Stimulated activated CD4-positive, alpha-beta T cell treated with anti-CD3 and anti-CD28 coated beads, Interleukin-12 subunit alpha, Interleukin-12 subunit beta, amount 100 ng/mL, for 24 hours (primary cell): ENCODE measurements around the gene PRSS56.

Experiments
- DNase-seq, 2 experiments: peaks; one replicate each; pipeline ENCODE4 v3.0.0-alpha.2; 2020; ENCODE audit warnings: low read depth in 2 of 2

PRSS56 gene

DNA sequence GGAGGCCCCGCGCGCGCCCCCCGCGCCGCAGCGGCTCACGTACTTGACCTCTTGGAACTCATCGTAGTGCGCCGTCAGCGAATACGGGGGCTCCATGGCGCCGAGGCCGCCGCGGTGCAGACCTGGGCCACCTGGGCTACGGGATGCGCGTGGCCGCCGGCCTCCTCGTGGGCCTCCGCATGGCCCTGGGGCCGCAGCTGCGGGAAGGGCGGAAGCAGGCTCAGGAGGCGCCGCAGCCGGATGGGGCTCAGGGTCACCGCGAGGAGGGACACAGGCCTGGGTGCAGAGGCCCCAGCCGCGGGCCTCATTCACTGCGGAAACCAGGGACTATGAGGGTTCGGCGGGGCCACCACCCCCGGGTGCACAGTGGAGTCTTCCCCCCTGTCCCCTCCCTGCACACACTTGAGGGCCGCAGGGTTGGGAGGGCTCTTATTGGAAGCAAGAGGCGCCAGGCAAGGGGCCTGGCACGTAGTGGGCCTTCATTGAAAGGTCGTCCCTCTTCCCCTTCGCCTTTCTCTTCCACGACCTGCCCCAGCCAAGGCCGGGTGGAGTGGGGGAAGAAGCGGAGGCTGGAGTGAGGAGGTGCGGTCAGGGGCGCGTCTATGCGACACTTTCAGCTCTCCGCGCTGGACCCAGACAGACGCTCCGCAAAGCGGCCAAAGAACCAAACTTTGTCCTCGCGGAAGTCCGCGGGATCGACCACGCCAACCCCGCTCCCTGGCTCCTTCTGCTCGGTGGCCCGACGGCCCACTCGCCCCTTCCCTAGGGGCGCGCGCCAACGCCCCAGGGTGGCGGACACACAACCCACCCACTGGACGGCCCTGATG lies 33.4 kb upstream of the PRSS56 start:
- DNase-seq, result no peak

DNA sequence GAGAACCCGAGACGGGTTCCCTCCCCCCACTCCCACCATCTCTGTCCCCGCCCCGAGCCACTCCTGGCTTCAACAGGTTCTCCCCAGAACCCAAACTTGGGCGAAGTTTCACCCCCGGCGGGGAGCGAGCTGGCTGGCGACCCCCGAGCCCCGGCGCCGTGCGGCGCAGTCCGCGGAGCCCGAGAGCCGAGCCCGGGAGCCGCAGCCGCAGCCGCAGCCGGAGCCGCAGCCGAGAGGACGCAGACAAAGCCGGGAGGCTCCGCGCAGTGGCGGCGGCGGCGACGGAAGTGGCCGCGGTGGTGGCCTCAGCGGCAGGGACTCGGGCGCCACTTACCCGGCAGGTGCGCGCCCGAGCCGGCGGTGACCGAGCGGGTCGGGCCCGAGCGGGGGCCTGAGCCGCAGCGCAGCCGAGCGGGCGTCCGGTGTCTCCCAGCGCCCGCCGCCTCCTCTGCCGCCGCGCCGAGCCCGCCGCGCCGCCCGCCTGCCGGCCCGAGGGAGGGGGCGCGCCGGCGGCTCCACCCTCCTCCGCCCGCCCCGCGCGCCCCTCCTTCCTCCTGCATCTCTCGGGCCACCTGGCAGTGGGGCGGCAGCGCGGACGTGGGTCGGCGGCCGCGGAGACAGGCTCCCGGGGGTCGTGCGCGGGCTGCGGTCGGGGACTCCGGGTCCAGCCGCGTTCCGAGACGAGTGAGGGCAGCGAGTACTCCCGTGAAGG lies 32.6 kb upstream of the PRSS56 start, which contains the start of gene ECEL1:
Gene ECEL1 (minus strand): TSS at position 450 of the 712 bp plus-strand sequence. CDS start 1,181 bp downstream, outside the sequence.
- DNase-seq, result no peak

- DNase-seq, result no peak
These were observed 32.0 kb upstream of the PRSS56 start for GRCh38 chr2:232488097-232488711.

DNA sequence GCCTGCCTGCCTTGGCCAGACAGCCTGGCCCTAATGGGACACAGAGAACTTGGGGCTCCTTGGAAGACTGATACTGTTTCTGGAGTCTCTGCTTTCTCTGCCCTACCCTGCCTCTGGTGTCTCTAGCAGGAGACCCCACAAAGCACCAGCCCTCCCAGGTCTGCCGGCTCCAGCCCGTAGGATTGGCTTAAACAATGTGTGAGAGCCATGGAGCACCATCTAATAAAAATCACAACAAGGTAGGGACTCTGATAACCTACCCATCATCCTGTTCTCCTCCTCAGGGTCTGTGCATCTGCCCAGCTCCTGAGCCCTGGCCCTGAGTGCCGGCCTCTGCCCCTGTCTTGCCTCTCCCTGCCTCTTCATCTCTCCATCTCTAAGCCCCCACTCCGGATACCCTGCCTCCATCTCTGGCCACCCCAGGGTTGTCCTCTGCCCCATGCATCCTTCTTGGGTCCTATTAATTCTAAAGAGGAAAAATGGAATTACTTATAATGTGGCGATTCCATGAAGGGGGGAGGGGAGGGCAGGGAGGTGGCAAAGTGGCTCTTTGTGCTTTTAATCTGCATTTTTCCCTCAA lies 31.4 kb upstream of the PRSS56 start:
- no peak for DNase-seq

GRCh38 chr2:232489516-232490220 lies 30.5 kb upstream of the PRSS56 start:
- no peak for DNase-seq

DNA sequence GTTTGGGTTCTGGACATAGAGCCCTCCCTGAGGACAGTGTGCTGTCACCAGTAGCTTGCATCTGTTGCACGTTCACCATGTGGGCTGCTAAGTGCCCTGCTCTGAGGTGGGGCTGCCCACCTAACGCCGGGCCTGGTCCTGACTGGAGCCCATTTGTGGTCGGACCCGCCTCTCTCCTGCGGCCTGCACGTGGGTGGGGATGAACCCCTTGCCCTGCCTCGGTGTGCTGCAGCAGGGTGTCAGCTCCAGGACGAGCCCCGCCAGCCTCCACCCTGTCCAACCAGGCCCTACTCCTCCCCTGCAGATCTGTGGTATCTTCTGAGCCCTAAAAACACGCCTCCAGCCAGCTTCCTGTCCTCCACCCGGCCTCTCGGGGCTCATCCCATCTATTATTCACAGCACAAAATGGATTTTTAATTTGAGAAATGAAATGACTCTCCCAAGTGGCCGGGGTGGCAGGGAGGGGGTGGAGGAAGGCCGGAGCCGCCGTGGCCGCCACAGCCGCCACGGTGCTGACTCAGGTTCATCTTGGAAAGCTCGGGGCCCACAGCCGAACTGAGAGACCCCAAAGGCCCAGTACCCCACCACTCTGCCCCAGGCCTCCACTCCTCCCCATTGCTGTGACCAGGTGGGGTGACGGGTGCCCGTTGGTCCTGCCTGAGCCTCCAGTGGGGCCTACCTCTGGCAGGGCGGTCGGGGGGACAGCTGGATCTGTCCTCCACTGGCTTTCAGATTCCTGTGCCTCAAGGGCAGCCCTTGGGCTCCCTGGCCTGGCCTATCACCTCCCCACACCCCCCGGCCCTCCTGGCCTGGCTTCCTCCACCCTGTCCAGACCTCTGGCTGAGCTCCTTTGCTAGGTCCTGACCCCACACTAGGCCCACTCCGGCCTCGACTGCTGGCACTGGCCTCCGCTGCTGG lies 29.7 kb upstream of the PRSS56 start:
- no peak for DNase-seq

- DNase-seq, result no peak
These were observed 28.9 kb upstream of the PRSS56 start for GRCh38 chr2:232491139-232491780.

DNA sequence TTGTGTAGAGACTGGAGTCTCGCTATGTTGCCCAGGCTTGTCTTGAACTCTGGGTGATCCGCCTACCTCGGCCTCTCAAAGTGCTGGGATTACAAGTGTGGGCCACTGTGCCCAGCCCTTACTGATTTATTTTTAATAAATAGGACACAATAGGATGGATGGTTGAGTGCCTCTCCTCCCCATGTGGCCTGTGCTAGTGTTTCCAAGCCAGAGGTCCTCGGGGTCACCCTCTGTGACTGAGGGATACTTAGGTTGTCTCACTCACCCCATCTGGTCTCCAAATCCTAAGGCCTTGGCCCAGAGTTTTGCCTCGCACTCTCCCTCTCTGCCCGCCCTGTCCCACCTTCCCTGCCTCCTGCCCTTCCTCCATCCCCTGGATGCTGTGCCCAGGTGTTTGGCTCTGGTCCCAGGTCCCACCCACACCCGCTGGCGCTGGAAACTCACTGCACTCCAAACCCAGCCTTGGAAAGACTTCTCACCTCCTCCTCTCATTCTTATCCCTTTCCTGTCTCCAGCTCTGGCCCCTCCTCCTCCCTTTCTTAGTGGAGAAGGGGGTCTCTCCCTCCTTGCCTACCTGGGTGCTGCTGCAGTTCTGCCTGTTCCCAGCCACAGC lies 27.8 kb upstream of the PRSS56 start:
- no peak for DNase-seq

DNA sequence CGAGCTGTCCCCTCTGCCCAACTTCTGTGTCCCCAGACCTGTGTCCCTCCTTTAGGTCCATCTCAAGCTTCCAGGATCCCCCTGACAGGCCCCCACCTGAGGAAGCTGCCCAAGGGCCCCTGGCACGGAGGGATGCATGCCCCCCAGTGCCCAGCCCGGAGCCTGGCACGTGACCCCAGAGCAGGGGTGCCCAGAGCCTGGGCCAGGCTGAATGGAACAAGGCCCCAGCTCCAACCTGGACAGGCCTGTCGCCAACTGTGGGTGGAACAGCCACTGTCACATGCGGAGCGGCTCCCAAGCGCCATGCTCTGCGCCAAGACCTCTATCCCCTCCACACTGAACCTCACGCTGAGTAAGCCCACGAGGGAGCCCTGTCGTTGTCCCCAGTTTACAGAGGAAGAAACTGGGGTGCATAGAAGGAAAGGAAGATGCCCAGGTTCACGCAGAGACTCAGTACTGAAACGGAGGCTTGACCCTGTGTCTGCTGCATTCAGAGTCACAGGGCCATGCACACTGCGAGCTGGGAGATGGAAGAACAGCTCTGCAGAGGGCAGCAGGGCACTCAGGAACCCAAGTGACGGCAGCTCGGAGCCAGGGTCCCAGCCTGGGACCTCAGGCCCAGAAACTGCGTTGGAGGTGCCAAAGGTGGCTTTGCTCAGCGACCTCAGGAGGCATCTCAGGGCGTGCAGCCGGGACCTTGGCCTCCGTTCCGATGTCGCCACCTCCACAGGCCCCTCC lies 27.1 kb upstream of the PRSS56 start:
- no peak for DNase-seq

DNA sequence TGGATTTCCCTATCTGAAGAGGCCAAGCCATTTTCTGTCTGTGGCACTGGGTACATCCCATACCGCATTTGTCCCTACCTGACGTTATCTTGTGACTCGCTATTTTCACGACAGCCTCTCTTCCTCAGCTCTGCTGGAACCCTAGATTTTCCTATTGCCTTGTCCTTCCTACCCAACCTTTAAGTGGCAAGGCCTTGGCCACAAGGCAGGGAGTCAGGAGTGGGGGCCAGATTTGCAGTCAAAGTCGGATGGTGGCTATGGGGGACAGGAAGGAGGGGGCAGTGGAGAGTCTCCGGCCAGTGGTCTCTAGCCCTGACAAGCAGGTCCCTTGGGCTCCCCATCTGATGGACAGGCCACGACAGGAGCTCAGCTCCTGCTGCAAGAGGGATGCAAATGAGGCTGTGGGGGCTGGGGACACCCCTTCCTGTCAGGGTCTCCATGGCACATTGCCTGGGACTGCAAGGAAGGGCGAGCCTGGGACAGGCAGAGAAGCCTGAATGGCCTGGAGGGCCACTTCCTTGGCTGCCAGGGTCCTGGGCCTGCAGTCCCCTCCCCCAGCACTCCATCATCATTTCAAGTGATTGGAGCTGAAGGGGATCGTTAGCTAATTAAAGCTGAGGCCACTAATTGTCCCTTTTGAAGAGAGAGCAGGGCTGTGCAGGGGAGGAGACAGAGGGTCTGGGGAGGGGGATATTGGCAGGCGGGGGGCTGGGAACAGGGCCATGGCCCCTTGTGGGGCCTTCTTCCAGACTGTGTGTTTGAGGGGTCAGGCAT lies 26.3 kb upstream of the PRSS56 start:
- DNase-seq, result no peak

GRCh38 chr2:232494542-232494941 lies 25.6 kb upstream of the PRSS56 start:
- no peak for DNase-seq

- DNase-seq, result no peak
These were observed 24.9 kb upstream of the PRSS56 start for GRCh38 chr2:232495292-232495691.

GRCh38 chr2:232496501-232497270 lies 23.5 kb upstream of the PRSS56 start:
- DNase-seq, result no peak

DNA sequence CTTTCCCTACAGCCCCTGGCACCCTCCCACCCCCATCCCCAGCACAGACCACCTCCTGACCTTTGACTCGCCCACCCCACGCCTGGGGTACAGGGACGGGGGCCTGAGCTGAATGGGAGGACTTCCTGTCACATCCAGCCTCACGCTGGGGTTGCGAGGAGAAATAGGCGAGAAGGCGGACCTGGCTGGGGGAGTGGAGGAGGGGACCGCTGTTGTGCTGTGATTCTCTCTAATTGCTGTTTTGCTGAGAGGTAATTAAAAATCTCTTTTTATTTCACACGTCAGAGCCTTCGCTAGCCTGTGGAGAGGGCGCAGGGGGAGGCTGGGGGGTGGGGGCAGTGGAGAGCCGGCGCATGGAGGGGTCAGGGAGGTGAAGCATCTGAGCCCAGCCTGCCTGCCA lies 22.8 kb upstream of the PRSS56 start:
- DNase-seq, result no peak

DNA sequence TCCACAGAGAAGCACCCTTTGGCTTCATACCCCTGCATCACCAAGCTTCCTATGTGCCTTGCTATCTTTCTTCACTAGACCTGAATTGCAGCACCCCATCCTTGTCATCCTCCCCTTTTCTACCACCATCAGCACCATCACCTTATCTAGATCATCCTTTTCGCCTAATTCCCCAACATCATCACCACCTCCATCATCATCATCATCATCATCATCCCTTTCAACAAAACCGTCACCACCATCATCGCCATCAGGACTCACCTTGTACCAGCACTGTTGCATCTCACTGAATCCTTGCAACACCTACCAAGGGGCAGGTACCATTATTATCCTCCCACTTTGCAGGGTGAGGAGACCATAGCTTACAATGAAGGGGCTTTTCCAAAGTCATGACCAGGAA lies 21.7 kb upstream of the PRSS56 start:
- DNase-seq, result no peak

DNA sequence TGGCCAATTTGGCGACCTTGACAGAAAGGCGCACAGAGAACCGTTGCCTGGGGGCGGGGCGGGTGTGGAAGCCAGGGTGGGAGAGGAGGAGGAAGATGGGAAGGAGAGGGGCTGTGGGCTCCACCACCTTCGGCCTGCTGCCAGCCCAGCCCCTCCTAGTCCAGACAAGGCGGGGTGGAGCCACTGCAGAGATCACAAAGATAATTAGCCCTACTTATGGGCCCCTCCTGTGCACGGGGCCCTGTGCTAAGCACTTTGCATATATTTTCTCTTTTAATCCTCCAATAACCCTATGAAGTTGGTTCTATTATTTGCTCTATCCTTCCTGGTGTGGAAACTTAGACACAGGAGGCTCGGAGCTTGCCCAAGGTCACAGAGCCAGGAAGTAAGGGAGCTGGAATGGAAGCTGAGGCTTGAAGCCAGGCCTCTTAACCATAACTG lies 18.8 kb upstream of the PRSS56 start:
- DNase-seq, result no peak

DNA sequence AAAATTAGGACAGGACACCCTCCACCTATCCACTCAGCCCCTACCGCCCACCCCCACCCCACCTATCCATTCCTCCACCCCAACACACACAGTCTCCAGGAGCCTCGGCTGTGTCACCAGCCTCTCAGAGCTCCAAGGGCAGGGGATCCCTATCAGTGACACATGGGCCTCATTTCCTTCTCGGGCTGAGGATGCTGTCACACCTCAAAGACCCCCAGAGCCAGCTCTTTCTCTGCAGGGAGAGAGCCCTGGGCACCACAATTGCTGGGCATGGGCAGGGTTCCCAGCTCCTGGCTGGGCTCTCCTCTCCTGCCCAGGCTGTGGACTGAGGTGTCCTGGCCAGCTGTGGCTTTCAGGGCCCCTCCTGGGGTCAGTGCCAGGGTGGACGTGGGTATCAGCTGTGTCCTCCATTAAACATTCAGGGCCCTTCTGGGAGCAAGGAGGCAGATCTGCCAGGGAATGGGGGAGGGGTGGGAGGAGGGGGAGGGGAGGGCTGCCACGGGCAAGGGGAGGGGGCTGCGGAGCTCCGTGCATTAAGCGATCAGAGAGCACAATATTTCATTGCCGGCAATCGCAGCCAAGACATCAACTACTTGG lies 18.3 kb upstream of the PRSS56 start:
- no peak for DNase-seq
